NT2/D1 (cell line): ENCODE results near the gene SMIM29.

Experiments used
- SUZ12 ChIP-seq: IDR thresholded peaks from 2 replicates; pipeline ENCODE4 v1.6.1; 2011; ENCODE audit not compliant: insufficient read length, insufficient read depth; ENCODE audit errors: extremely low read depth
- YY1 ChIP-seq: IDR thresholded peaks from 2 replicates; pipeline ENCODE4 v1.6.1; 2011; ENCODE audit not compliant: insufficient read length, insufficient read depth
- ZNF274 ChIP-seq: IDR thresholded peaks from 2 replicates; pipeline ENCODE4 v1.6.1; 2011; ENCODE audit warnings: mild to moderate bottlenecking, low read depth, low read length

DNA sequence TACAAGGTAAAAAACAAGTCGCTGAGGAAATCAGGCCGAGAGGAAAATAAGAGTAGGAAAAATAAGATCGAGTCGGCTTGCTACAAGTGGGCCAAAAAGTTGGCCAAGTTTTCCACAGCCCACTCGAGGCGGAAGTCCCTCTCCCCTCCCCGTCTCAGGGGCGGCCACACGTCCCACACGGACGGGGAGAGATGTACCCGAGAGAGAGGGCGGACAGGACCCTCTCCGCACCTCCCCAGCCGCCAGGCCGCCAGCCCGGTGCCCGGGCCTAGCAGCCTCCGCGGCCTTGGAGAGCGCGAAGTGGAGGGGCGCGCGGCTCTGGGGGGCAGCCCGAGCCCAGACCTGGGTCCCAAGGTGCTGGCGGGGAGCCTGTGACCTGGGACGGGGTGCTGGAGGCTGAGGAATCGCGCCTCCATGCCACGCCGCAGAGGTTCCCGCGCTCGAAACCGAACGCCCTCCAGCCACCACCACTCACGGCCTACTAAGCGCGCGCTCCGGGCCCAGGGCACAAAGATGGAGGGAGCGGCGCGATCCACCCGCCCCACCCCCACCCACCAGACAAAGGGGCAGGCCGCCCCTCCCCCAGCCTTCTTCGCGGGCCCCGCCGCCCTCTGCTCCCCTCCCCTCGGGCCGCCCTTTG lies 14.0 kb downstream of the SMIM29 start:
- TF ChIP-seq SUZ12: no peak
- TF ChIP-seq YY1: no peak
- TF ChIP-seq ZNF274: no peak
